OCI-LY7 (cell line): ENCODE results near the gene LITAFD. TPM values are rescaled to one million over a fixed set of nuclear protein-coding genes. Genes with fewer than 3 reads are reported as not detected.

ENCODE experiments used
- BruUV-seq: library from RNA; stranded (reverse); fragments of 400-500 nt; replicated peaks from 2 replicates; lab custom pipeline; 2021; lab: Mats Ljungman, UMichigan
- CTCF ChIA-PET: fragments of 300-600 bp; sonication (Branson Sonifier 250); formaldehyde crosslinking; loops from one replicate; lab custom pipeline; 2022; ENCODE audit warnings: antibody characterized with exemption; ENCODE audit not compliant: unreplicated experiment; lab: Charles Lee
- POLR2A ChIA-PET: fragments of 300-600 bp; sonication (Branson Sonifier 250); formaldehyde crosslinking; loops from one replicate; lab custom pipeline; 2022; ENCODE audit warnings: antibody characterized with exemption; lab: Charles Lee
- DNase-seq: peaks from one replicate; pipeline ENCODE4 v3.0.0-alpha.2; 2015; ENCODE audit warnings: low spot score
- H2AFZ ChIP-seq: fragments of 200-600 bp; sonication (generic), shearing (Covaris generic); 2 replicates; pipeline ENCODE4 v1.6.1; 2014; ENCODE audit warnings: mild to moderate bottlenecking, antibody characterized with exemption, low read length, moderate library complexity
- H3K27ac ChIP-seq: fragments of 200-600 bp; sonication (generic); 2 replicates; pipeline ENCODE4 v1.5.1; 2014; ENCODE audit warnings: mixed run types, low read depth, mild to moderate bottlenecking, moderate library complexity, low read length, inconsistent platforms; ENCODE audit not compliant: poor library complexity, severe bottlenecking
- H3K36me3 ChIP-seq: fragments of 200-600 bp; sonication (generic); 2 replicates; pipeline ENCODE4 v1.6.1; 2014; ENCODE audit warnings: mild to moderate bottlenecking, antibody characterized with exemption, low read length, moderate library complexity, mixed read lengths; ENCODE audit not compliant: insufficient read depth
- H3K4me1 ChIP-seq: fragments of 200-600 bp; sonication (generic); 2 replicates; pipeline ENCODE4 v1.5.1; 2014; ENCODE audit warnings: mild to moderate bottlenecking, low read length; ENCODE audit not compliant: insufficient read depth, poor library complexity, severe bottlenecking
- H3K4me2 ChIP-seq: fragments of 200-600 bp; sonication (generic); 2 replicates; pipeline ENCODE4 v1.6.1; 2014; ENCODE audit warnings: mild to moderate bottlenecking, low read length
- H3K4me3 ChIP-seq: fragments of 200-600 bp; sonication (generic); 2 replicates; pipeline ENCODE4 v1.5.1; 2014; ENCODE audit warnings: mild to moderate bottlenecking, low read depth, low read length; ENCODE audit not compliant: poor library complexity, severe bottlenecking
- H3K79me2 ChIP-seq: fragments of 200-600 bp; sonication (generic); 2 replicates; pipeline ENCODE4 v1.6.1; 2016; ENCODE audit warnings: low read depth, mild to moderate bottlenecking, low read length, moderate library complexity, mixed read lengths; ENCODE audit not compliant: insufficient read depth
- H3K9me2 ChIP-seq: fragments of 200-600 bp; sonication (generic); 2 replicates; pipeline ENCODE4 v1.6.1; 2016; ENCODE audit warnings: mild to moderate bottlenecking, low read length, mixed read lengths; ENCODE audit not compliant: insufficient read depth
- H3K9me3 ChIP-seq: fragments of 200-600 bp; sonication (generic); 2 replicates; pipeline ENCODE4 v1.6.1; 2014; ENCODE audit warnings: mild to moderate bottlenecking, mixed run types, low read length, mixed read lengths
- H4K20me1 ChIP-seq: fragments of 200-600 bp; sonication (generic); 2 replicates; pipeline ENCODE4 v1.6.1; 2014; ENCODE audit warnings: mild to moderate bottlenecking, antibody characterized with exemption, low read length, moderate library complexity, mixed read lengths; ENCODE audit not compliant: insufficient read depth
- CTCF ChIP-seq: fragments of 200-600 bp; sonication (generic); conservative IDR thresholded peaks from 2 replicates; pipeline ENCODE4 v1.5.1; 2014; ENCODE audit warnings: mild to moderate bottlenecking, antibody characterized with exemption, low read length, moderate library complexity, mixed read lengths
- EZH2phosphoT487 ChIP-seq: fragments of 200-600 bp; sonication (generic); IDR thresholded peaks from 2 replicates; pipeline ENCODE4 v1.6.1; 2018; ENCODE audit warnings: low read depth, borderline replicate concordance, mild to moderate bottlenecking, mixed run types, antibody characterized with exemption, low read length, moderate library complexity, mixed read lengths
- intact Hi-C: fragments of 100-400 bp; cut with micrococcal nuclease; formaldehyde crosslinking; loops from one replicate; pipeline ENCODE4 v1.10.0; 2022; ENCODE audit not compliant: unreplicated experiment
- total RNA-seq, 2 experiments: library from RNA; depleted of rRNA in 1 of 2; stranded (reverse); fragments of >200 nt in 1 of 2; shearing (Covaris generic) in 1 of 2; gene quantifications; 2 replicates each; pipeline ENCODE4 v1.2.3, GENCODE V29; 2014 to 2022

The LITAFD gene
- total RNA-seq, 2 experiments from 2014 or later = not detected

- BruUV-seq = no TSS peak
- POLR2A ChIA-PET = no interaction called here
- H3K4me2 ChIP-seq = no peak overlapping the region
Measured at GRCh38 chr16:8877894-8878522, 4.1 kb upstream of the LITAFD start.

GRCh38 chr16:8878523-8878911 lies 3.6 kb upstream of the LITAFD start:
- POLR2A ChIA-PET = no interaction called here

More at GRCh38 chr16:8877894-8878522, 4.1 kb upstream of the LITAFD start:
- Histone ChIP-seq H3K27ac (no peak overlapping the region), H3K79me2 (no peaks in the 10 kb centered on the region), H3K9me2 (no peaks in the 10 kb centered on the region), H4K20me1 (no peaks in the 10 kb centered on the region), H2AFZ (no peak overlapping the region), H3K4me3 (no peak overlapping the region), H3K36me3 (no peaks in the 10 kb centered on the region), H3K4me1 (peaks cover 14% of the 10 kb centered on the region), H3K9me3 (no peaks in the 10 kb centered on the region)
- CTCF ChIA-PET = interaction anchor here (0.6 kb wide), 1 partner anchor 16 kb away, joined by 3 read pairs; no protein-coding TSS in a partner anchor
- TF ChIP-seq EZH2phosphoT487 (no peak), CTCF (no peak)
- intact Hi-C loops = no loop called here
- no peak for DNase-seq

More at GRCh38 chr16:8878523-8878911, 3.6 kb upstream of the LITAFD start:
- no peak for DNase-seq
- Histone ChIP-seq H3K9me3 (no peaks in the 10 kb centered on the region), H2AFZ (no peak overlapping the region), H3K4me3 (no peak overlapping the region), H3K4me1 (peaks cover 14% of the 10 kb centered on the region), H3K27ac (no peak overlapping the region), H4K20me1 (no peaks in the 10 kb centered on the region), H3K36me3 (no peaks in the 10 kb centered on the region), H3K9me2 (no peaks in the 10 kb centered on the region), H3K4me2 (no peak overlapping the region), H3K79me2 (no peaks in the 10 kb centered on the region)
- CTCF ChIA-PET = no interaction called here
- intact Hi-C loops = no loop called here
- BruUV-seq = no TSS peak
- TF ChIP-seq CTCF = no peak
- no peak for TF ChIP-seq EZH2phosphoT487
